GM18520 (cell line): ENCODE results near the gene PYGO1.
A peak's percentile ranks its signal among the peaks of the same experiment; 100 is the strongest.
"Not testable (repeated sequence)": the region's sequence is repeated elsewhere in the genome, so short reads cannot be mapped to it uniquely, and the experiment has no call there.

Experiments
- ATAC-seq: cut with Tn5 transposase; IDR thresholded peaks from one replicate; pipeline ENCODE4 v1.9.1; 2021; ENCODE audit not compliant: unreplicated experiment

PYGO1 gene

GRCh38 chr15:55513621-55514413 lies 74.3 kb downstream of the PYGO1 start:
- not testable (repeated sequence) for ATAC-seq

DNA sequence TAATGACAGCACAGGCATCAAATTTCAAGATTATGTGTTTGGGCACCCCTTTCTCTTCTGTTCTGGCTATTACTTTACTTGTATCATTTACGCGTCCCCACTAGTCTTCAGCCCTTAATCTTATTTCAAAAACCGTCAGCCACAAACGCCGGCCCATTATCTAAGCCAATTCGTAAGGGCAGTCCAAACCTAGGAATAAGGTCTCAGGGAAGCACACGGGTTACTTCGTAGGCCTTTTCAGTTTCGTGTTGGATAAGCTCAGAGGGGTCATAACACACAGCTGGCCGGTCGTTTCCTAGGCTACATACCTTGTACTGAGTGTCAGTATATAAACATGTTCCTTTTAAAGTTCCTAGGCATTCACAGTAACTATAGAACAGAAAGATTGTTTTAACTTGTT lies 75.0 kb downstream of the PYGO1 start:
- ATAC-seq: no peak

GRCh38 chr15:55507567-55507966 lies 80.6 kb downstream of the PYGO1 start:
- ATAC-seq: no peak

- not testable (repeated sequence) for ATAC-seq
Measured at GRCh38 chr15:55505407-55505806, 82.7 kb downstream of the PYGO1 start.

DNA sequence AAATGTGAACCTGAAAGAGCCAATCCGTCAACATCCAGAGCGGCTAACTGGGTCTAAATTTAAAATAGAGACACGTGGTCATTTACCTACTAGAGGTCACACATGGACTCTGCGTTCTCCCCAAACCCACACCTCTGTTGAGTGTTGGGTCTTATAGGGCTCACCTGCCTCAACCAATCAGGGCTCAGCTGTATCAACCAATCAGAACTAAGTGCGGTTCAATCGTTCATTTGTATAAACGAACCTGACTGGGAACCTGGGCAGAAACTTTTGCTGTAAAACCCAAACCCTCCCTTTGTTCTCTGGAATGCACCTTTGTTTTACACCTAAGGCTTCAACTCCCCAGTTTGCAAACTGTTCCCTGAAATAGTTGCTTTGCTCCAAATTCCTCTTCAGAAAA lies 89.0 kb downstream of the PYGO1 start:
- no peak for ATAC-seq

GRCh38 chr15:55498109-55498938 lies 89.8 kb downstream of the PYGO1 start:
- ATAC-seq: peak; percentile 98

- ATAC-seq: no peak
Measured at GRCh38 chr15:55496716-55497115, 91.4 kb downstream of the PYGO1 start.

DNA sequence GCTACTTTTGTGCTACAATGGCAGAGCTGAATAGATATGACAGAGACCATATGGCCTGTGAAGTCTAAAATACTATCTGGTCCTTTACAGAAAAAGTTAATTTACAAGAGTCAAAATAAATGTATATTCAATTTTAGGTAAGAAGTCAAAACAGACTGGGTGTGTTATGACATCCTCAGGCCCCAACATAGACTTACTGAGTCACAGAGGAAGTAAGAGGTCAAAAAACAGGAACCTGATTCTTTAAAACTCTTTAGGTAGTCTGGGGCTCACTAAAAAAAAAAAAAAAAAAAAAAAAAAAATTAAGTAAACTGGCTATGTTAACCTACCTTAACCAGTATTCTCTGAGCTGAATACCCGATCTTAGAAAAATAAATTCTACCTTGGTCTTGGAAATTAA lies 93.2 kb downstream of the PYGO1 start:
- no peak for ATAC-seq

DNA sequence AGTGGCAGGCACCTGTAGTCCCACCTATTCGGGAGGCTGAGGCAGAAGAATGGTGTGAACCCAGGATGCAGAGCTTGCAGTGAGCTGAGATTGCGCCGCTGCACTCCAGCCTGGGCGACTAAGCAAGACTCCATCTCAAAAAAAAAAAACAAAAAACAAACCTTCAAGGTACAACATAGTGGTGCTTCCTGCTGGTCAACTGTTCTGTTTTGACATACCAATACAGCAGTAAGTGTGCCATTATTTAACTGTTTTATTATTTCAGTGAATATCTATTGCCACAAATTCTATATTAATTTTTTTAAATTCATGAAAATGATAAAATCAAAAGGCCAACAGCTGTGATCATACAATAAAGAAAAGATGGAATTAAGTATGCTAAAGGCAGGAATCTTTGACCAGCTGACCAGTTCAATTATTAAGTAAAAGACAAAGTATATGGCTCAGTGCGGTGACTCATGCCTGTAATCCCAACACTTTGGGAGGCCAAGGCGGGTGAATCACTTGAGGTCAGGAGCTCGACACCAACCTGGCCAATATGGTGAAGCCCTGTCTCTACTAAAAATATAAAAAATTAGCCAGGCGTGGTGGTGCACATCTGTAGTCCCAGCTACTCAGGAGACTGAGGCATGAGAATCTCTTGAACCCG lies 99.1 kb downstream of the PYGO1 start:
- ATAC-seq: not testable (repeated sequence)
